GM21515 (cell line): ENCODE results near the gene ARFGAP2.

Source experiments
- ATAC-seq: cut with Tn5 transposase; IDR thresholded peaks from one replicate; pipeline ENCODE4 v1.9.1; 2021; ENCODE audit not compliant: unreplicated experiment

The ARFGAP2 gene

GRCh38 chr11:47187723-47188122 lies 11.0 kb upstream of the ARFGAP2 start:
- ATAC-seq = no peak

- no peak for ATAC-seq
These were observed 10.3 kb upstream of the ARFGAP2 start for GRCh38 chr11:47186700-47187695.

GRCh38 chr11:47186076-47186699 lies 9.5 kb upstream of the ARFGAP2 start, which contains the start of gene PACSIN3:
Gene PACSIN3 (minus strand): TSS chr11:47186434. CDS start chr11:47182727, 3,707 bp downstream.
- ATAC-seq = no peak

- ATAC-seq = no peak
These were observed 8.8 kb upstream of the ARFGAP2 start for GRCh38 chr11:47185305-47186075.

- ATAC-seq = no peak
These were observed 8.1 kb upstream of the ARFGAP2 start for GRCh38 chr11:47184711-47185304.

GRCh38 chr11:47183969-47184368 lies 7.3 kb upstream of the ARFGAP2 start:
- ATAC-seq = no peak

- no peak for ATAC-seq
These were observed 6.6 kb upstream of the ARFGAP2 start for GRCh38 chr11:47183031-47183856.

GRCh38 chr11:47182380-47182779 lies 5.7 kb upstream of the ARFGAP2 start:
- no peak for ATAC-seq

- no peak for ATAC-seq
These were observed 4.6 kb upstream of the ARFGAP2 start for GRCh38 chr11:47181271-47181670.

GRCh38 chr11:47180006-47180787 lies 3.5 kb upstream of the ARFGAP2 start:
- ATAC-seq = no peak

GRCh38 chr11:47179655-47179991 lies 2.9 kb upstream of the ARFGAP2 start:
- no peak for ATAC-seq

- no peak for ATAC-seq
These were observed 2.3 kb upstream of the ARFGAP2 start for GRCh38 chr11:47178737-47179654.

- ATAC-seq = no peak
These were observed 1.6 kb upstream of the ARFGAP2 start for GRCh38 chr11:47178316-47178715.

- no peak for ATAC-seq
These were observed 1.2 kb upstream of the ARFGAP2 start for GRCh38 chr11:47177846-47178245.

GRCh38 chr11:47177229-47177845 lies 658 bp upstream of the ARFGAP2 start:
- peak; percentile 45 for ATAC-seq

GRCh38 chr11:47175746-47176327 lies 842 bp downstream of the ARFGAP2 start:
- ATAC-seq = no peak

GRCh38 chr11:47172740-47173336 lies 3.8 kb downstream of the ARFGAP2 start:
- ATAC-seq = no peak
